Aortic smooth muscle cell (primary cell): ENCODE results near the gene STX12. TPM values are rescaled to one million over a fixed set of nuclear protein-coding genes. Genes with fewer than 3 reads are reported as not detected.

Source experiments
- total RNA-seq: library from RNA; depleted of rRNA; stranded (reverse); fragments of >200 nt; gene quantifications from 2 replicates; pipeline ENCODE4 v1.2.3, GENCODE V29; 2014

The STX12 gene
- 58.7 and 65.2 TPM in 2 replicates for total RNA-seq

GRCh38 chr1:27772932-27773825 is at the start of gene STX12:
TSS of gene STX12 (plus strand) at chr1:27773219. CDS start at chr1:27773308, 89 bp downstream.

GRCh38 chr1:27725374-27726172 is 47.4 kb upstream of the STX12 start, which contains the start of gene FAM76A:
TSS of gene FAM76A (plus strand) at chr1:27725961. CDS start at chr1:27726081, 120 bp downstream.

GRCh38 chr1:27830621-27831440 is 57.8 kb downstream of the STX12 start, which contains the start of gene PPP1R8:
TSS of gene PPP1R8 (plus strand) at chr1:27830782. CDS start at chr1:27830836, 54 bp downstream.

GRCh38 chr1:27872059-27872801 is 99.2 kb downstream of the STX12 start, which contains the start of gene THEMIS2:
TSS of gene THEMIS2 (plus strand) at chr1:27872544. CDS start at chr1:27872572, 28 bp downstream.

Other genes with a start within 250 kb of the STX12 start
- gene AHDC1, start 169.1 kb upstream of the STX12 start, total RNA-seq, result 7.5 and 10.0 TPM in 2 replicates
- not detected in 2 replicates for gene FGR, start 138.0 kb upstream of the STX12 start, total RNA-seq
- 36.3 and 55.6 TPM in 2 replicates for gene IFI6, start 101.0 kb upstream of the STX12 start, total RNA-seq
- 17.6 and 25.6 TPM in 2 replicates for gene FAM76A, start 47.3 kb upstream of the STX12 start, total RNA-seq
- gene PPP1R8, start 57.6 kb downstream of the STX12 start, total RNA-seq, result 40.7 and 46.9 TPM in 2 replicates
- gene THEMIS2, start 99.3 kb downstream of the STX12 start, total RNA-seq, result 2.9 and 3.3 TPM in 2 replicates
- 18.7 and 33.4 TPM in 2 replicates for gene RPA2, start 141.4 kb downstream of the STX12 start, total RNA-seq
- gene SMPDL3B, start 161.8 kb downstream of the STX12 start, total RNA-seq, result not detected in 2 replicates
- 4.2 and 4.4 TPM in 2 replicates for gene XKR8, start 186.8 kb downstream of the STX12 start, total RNA-seq